Fibroblast of villous mesenchyme (primary cell): Measurements from ENCODE around the gene SIRT7. TPM values are rescaled to one million over a fixed set of nuclear protein-coding genes. Genes with fewer than 3 reads are reported as not detected.
A peak's percentile ranks its signal among the peaks of the same experiment; 100 is the strongest.

Source experiments
- DNase-seq: peaks from one replicate; pipeline ENCODE4 v3.0.0-alpha.2; 2010; ENCODE audit warnings: low read depth
- H3K4me3 ChIP-seq: 2 replicates; pipeline ENCODE4 v1.5.1; 2011; ENCODE audit warnings: low read depth, mild to moderate bottlenecking, low read length
- total RNA-seq: library from RNA; depleted of rRNA; stranded (reverse); fragments of >200 nt; gene quantifications from 2 replicates; pipeline ENCODE4 v1.2.3, GENCODE V29; 2012
- TF ChIP-seq, protein P1 (sequence below): IDR thresholded peaks from 2 replicates; pipeline ENCODE4 v1.5.1; 2012; ENCODE audit warnings: low read depth, mild to moderate bottlenecking, low read length; ENCODE audit not compliant: insufficient read depth

The SIRT7 gene
- total RNA-seq, 1 donor = 14.7 TPM

DNA sequence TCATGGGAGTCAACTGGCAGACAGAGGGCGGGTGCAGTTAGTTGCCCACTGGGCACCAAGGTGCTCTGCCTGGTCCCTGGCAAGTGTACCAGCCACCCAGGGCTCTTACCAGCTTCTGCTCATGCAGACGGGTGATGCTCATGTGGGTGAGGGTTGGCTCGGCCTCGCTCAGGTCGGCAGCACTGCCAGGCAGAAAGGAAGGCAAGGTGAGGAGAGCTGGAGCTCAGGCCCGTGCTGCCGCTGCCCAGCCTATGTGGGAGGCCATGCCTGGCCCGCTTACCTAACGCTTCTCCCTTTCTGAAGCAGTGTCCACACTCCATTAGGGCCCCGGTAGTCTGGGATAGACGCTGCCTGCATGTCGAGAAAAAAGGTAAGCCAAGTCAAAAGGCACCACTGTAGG, 2.6 kb downstream of the SIRT7 start:
- no peak overlapping the region for H3K4me3 ChIP-seq
- TF ChIP-seq, protein P1, sequence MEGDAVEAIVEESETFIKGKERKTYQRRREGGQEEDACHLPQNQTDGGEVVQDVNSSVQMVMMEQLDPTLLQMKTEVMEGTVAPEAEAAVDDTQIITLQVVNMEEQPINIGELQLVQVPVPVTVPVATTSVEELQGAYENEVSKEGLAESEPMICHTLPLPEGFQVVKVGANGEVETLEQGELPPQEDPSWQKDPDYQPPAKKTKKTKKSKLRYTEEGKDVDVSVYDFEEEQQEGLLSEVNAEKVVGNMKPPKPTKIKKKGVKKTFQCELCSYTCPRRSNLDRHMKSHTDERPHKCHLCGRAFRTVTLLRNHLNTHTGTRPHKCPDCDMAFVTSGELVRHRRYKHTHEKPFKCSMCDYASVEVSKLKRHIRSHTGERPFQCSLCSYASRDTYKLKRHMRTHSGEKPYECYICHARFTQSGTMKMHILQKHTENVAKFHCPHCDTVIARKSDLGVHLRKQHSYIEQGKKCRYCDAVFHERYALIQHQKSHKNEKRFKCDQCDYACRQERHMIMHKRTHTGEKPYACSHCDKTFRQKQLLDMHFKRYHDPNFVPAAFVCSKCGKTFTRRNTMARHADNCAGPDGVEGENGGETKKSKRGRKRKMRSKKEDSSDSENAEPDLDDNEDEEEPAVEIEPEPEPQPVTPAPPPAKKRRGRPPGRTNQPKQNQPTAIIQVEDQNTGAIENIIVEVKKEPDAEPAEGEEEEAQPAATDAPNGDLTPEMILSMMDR = no peak
- no peak for DNase-seq

DNA sequence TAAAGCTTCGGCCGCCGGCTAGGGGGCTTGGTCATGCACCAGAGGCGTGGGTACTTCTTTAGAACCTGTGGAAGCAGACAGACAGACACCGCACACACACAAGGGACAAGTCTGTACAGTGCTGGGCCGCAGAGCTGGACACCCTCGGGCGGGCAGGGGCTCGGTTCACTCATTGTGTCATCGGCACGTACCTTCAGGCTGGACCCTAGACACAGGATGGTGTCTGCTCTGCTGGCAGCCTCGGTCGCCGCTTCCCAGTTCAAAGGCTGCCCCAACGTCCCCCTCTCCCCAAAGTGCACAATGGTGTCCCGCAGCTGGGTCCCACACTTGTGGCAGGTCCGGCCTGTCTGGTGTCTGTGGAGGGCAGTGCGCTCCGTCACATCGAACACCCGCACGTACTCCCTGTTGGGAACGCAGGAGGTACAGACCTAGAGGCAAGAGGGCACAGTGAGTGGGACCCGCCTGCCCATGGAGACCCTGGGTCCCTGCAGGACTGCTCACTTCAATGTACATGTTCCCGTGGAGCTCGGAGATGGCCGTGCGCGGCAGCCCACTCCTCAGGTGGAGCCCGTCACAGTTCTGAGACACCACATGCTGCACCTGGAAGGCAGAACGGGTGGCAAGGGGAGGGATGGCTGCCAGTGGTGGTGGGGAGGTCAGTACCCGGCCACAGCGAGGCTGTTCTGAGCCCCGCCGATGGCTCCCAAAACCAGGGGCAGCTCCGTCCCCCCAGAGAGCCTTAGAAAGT, 3.7 kb downstream of the SIRT7 start:
- no peak for DNase-seq
- no peak overlapping the region for H3K4me3 ChIP-seq
- TF ChIP-seq, protein P1 = no peak

DNA sequence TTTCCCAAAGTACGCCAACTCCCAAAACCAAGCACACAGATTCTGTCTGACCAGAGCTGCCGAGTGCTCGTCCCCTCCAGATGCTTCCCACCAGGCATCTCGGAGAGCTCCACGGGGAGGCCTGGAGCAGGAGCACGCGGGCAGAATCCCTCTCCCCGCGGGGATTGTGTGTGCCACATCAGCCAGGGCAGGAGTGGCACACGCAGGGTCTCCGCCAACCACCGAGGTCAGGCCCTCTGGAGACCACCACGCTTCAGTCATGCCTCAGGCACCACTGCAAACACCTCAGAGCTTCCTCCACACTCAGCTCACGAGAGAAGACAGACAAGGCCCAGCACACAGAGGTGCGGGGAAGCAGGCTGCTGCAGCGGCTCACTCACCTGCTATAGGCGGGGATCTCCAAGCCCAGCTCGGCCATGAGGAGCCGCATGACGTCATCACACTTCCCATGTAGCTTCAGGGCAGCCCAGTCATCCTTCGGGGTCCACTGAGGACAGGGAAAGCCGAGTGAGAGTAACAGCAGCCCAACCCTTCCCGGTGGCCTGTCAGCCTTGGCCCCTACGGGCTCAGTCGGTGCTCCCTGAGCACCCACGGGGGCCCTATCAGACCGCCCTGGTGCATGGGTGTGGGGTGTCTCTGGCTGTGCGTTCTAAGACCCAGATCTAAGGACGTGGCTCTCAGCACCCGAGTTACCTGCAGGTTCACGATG, 4.4 kb downstream of the SIRT7 start:
- TF ChIP-seq, protein P1 = no peak
- H3K4me3 ChIP-seq = no peak overlapping the region
- no peak for DNase-seq

DNA sequence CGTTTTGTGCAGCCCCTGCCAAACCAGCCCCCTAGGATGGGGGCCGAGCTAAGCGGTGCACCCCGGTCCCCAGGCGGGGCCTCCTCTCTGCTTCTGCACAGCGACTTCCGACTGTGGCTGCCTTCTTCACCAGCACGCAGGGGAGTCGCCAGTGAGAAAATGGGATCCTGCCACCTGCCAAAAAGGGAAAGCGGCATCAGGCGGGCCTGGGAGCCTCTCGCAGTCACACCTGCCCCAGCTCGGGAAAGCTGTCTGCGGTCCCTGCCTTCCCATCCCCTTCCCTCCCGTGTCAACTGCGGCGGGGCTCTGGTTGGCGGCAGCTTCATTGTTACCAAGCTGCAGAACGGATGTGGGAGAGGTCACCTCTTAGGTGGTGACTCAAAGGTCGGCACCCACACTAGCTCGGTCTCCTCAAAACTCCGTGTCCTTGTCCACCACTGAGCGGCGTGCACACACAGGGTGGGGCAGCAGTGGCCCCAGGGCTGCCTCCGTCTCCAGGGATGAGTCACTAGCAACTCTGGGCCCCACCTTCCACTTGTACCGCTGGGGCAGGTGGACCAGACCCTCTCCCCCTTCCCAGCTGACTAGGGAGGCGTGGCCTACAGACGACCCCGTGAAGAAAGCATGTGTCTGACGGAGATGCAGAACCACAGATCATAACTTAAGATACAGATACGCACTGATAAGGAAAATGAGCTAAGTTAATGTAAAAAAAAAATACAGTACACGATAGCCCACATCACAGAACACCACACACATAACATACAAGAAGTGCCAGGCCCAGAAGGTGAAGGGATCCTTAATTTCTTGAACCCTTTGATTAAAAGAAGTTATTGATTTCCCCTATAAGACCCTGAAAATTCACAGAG, 5.3 kb downstream of the SIRT7 start:
- no peak for DNase-seq
- TF ChIP-seq, protein P1 = no peak

DNA sequence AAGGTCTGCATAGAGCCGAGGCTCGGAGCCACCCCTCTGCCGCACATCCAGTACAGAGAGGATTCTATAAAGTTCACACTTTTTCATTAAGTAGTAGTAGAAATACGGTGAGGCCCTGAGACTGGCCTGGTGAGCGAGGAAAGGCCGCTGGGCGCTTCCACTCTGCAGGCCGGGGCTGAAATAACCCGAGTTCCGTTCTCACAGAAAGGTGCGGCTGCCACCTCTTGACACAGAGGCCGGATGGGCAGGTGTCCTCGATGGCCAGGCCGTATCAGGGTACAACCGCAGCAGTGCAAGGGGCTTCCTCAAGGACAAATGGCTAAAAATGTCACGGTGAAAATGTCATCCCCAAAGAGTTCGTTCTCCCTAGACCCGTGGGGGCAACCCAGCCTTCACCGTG, 6.0 kb downstream of the SIRT7 start:
- TF ChIP-seq, protein P1 = no peak
- H3K4me3 ChIP-seq = no peak overlapping the region
- DNase-seq = no peak

More for the DNA sequence above, 5.3 kb downstream of the SIRT7 start:
- H3K4me3 ChIP-seq = no peak overlapping the region

DNA sequence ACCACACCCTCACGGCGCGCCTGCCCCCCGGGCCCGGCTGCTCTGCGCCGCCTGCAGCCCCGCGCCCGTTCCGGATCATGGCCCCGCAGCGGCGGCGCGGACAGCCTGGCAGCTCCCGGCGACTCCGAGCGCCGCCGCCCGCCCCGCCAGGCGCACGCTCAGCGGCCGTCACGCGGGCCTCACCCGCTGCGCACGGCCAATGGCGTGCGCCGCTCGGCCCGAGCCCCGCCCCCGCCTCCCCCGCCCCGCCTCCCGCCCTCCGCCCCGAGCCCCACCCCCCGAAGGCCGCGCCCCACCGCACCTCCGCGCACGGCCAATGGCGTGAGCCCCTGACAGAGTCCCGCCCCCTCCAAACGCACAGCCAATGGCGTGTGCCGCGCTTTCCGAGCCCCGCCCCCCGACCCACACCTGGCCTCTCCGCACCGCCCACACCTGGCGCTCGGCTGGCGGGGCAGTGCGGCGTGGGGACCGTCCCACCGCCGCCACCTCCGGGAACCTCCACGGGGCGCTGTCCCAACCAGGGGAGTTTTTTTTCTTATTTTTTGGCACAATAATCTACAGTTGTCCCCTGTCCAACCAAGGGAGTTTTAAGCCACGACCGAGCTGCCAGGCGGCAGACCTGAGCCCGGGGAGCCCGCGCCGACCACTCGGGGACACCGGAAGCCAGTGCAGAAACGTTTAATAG, 6.6 kb downstream of the SIRT7 start, which contains the start of gene PCYT2:
Gene PCYT2, minus strand, starts transcription at position 123 of the 685 bp plus-strand sequence. Its CDS starts 44 bp downstream, at position 79.
- peak; percentile 85 for DNase-seq
- TF ChIP-seq, protein P1 = no peak
- H3K4me3 ChIP-seq = peak within 1 kb of the TSS; percentile 78
